A673 (cell line): ENCODE data around the gene TINAGL1. TPM values are rescaled to one million over a fixed set of nuclear protein-coding genes. Genes with fewer than 3 reads are reported as not detected.

Experiments used
- BruUV-seq: library from RNA; stranded (reverse); fragments of 400-500 nt; replicated peaks from 2 replicates; lab custom pipeline; 2021; lab: Mats Ljungman, UMichigan
- CTCF ChIA-PET: fragments of 300-600 bp; sonication (Branson Sonifier 250); formaldehyde crosslinking; loops from one replicate; lab custom pipeline; 2022; ENCODE audit warnings: antibody characterized with exemption; lab: Charles Lee
- POLR2A ChIA-PET: fragments of 300-600 bp; sonication (Branson Sonifier 250); formaldehyde crosslinking; loops from one replicate; lab custom pipeline; 2022; ENCODE audit warnings: antibody characterized with exemption; ENCODE audit not compliant: low non-redundant PET; lab: Charles Lee
- DNase-seq: peaks from one replicate; pipeline ENCODE4 v3.0.0-alpha.2; 2015; ENCODE audit warnings: low spot score
- H3K27ac ChIP-seq: fragments of 200-600 bp; sonication (generic); 2 replicates; pipeline ENCODE4 v1.5.1; 2016; ENCODE audit warnings: mixed run types, low read depth, mild to moderate bottlenecking, mixed read lengths, antibody characterized with exemption, low read length; ENCODE audit not compliant: poor library complexity, severe bottlenecking
- H3K27me3 ChIP-seq: fragments of 200-600 bp; sonication (generic); replicated peaks from 2 replicates; pipeline ENCODE4 v1.6.1; 2017; ENCODE audit warnings: mixed run types, low read depth, mild to moderate bottlenecking, mixed read lengths, antibody characterized with exemption, low read length; ENCODE audit not compliant: insufficient read depth, poor library complexity
- H3K36me3 ChIP-seq: fragments of 200-600 bp; sonication (generic); 2 replicates; pipeline ENCODE4 v1.6.1; 2016; ENCODE audit warnings: mixed run types, mild to moderate bottlenecking, mixed read lengths, antibody characterized with exemption, low read length; ENCODE audit not compliant: insufficient read depth, poor library complexity, severe bottlenecking
- H3K4me1 ChIP-seq: fragments of 200-600 bp; sonication (generic); 2 replicates; pipeline ENCODE4 v1.6.1; 2017; ENCODE audit warnings: mixed run types, mild to moderate bottlenecking, mixed read lengths, antibody characterized with exemption, low read length; ENCODE audit not compliant: insufficient read depth, poor library complexity, severe bottlenecking
- H3K4me3 ChIP-seq: fragments of 200-600 bp; sonication (generic); 2 replicates; pipeline ENCODE4 v1.5.1; 2016; ENCODE audit warnings: low read depth, mixed run types, mild to moderate bottlenecking, mixed read lengths, low read length; ENCODE audit not compliant: poor library complexity, severe bottlenecking
- H3K9me3 ChIP-seq: fragments of 200-600 bp; sonication (generic); 2 replicates; pipeline ENCODE4 v1.6.1; 2016; ENCODE audit warnings: mixed run types, low read depth, mild to moderate bottlenecking, mixed read lengths, antibody characterized with exemption, low read length; ENCODE audit not compliant: poor library complexity, severe bottlenecking
- EZH2 ChIP-seq: fragments of 200-600 bp; sonication (generic); IDR thresholded peaks from 2 replicates; pipeline ENCODE4 v1.6.1; 2017; ENCODE audit warnings: borderline replicate concordance, low read depth, mild to moderate bottlenecking, mixed read lengths, antibody characterized with exemption, low read length; ENCODE audit not compliant: poor library complexity, severe bottlenecking
- intact Hi-C: fragments of 100-400 bp; cut with micrococcal nuclease; formaldehyde crosslinking; loops from one replicate; pipeline ENCODE4 v1.10.0; 2022; ENCODE audit not compliant: unreplicated experiment
- total RNA-seq: library from RNA; stranded (reverse); gene quantifications from 2 replicates; pipeline ENCODE4 v1.2.3, GENCODE V29; 2021
- TF ChIP-seq, protein P1 (sequence below): fragments of 300-800, 200-600 bp; sonication (generic); conservative IDR thresholded peaks from 2 replicates; pipeline ENCODE4 v1.5.1; 2017; ENCODE audit warnings: low read depth, mild to moderate bottlenecking, antibody characterized with exemption, low read length, moderate library complexity, mixed read lengths

TINAGL1 gene
- total RNA-seq, 1 experiment from 2014 or later = not detected

DNA sequence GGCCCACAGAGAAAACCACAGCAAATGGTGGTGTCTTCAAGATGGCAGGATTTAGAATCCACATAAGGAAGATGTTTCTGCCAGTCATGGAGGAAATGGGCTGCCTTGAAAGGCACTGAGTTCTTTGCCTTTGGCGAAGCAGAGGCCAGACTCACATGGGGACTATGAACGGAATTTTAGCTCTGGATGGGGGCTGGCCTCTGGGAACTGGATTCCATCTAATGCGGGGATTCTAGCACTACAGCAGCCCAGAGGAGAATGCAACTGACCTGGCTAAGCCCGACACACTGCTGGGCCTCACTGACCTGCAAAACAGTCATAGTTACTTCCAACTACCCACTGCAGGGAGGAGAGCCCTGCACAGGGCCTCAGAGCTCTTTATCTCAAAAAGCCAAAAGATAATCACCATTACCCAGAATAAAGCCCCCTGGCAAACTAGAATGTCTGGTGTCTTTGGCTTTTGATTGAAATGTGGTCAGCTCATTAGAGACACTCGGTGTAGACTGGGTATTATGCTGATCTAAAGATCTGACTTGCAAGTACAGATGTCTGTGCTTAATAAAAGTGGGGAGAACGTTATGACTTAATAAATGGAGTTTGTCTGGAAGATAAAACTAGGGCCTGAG, 52.7 kb downstream of the TINAGL1 start:
- peaks cover 17% of the 10 kb centered on the region for H3K36me3 ChIP-seq
- H3K27ac ChIP-seq = no peak overlapping the region
- intact Hi-C loops = no loop called here
- POLR2A ChIA-PET = no interaction called here
- BruUV-seq = no TSS peak
- DNase-seq = no peak
- no peaks in the 10 kb centered on the region for H3K27me3 ChIP-seq
- no peak overlapping the region for H3K4me3 ChIP-seq
- CTCF ChIA-PET = interaction anchor here (1.0 kb wide), 1 partner anchor 11 kb away, joined by 6 read pairs; no protein-coding TSS in a partner anchor
- no peaks in the 10 kb centered on the region for H3K9me3 ChIP-seq
- no peak for TF ChIP-seq EZH2
- TF ChIP-seq, protein P1, sequence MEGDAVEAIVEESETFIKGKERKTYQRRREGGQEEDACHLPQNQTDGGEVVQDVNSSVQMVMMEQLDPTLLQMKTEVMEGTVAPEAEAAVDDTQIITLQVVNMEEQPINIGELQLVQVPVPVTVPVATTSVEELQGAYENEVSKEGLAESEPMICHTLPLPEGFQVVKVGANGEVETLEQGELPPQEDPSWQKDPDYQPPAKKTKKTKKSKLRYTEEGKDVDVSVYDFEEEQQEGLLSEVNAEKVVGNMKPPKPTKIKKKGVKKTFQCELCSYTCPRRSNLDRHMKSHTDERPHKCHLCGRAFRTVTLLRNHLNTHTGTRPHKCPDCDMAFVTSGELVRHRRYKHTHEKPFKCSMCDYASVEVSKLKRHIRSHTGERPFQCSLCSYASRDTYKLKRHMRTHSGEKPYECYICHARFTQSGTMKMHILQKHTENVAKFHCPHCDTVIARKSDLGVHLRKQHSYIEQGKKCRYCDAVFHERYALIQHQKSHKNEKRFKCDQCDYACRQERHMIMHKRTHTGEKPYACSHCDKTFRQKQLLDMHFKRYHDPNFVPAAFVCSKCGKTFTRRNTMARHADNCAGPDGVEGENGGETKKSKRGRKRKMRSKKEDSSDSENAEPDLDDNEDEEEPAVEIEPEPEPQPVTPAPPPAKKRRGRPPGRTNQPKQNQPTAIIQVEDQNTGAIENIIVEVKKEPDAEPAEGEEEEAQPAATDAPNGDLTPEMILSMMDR = no peak
- no peaks in the 10 kb centered on the region for H3K4me1 ChIP-seq

DNA sequence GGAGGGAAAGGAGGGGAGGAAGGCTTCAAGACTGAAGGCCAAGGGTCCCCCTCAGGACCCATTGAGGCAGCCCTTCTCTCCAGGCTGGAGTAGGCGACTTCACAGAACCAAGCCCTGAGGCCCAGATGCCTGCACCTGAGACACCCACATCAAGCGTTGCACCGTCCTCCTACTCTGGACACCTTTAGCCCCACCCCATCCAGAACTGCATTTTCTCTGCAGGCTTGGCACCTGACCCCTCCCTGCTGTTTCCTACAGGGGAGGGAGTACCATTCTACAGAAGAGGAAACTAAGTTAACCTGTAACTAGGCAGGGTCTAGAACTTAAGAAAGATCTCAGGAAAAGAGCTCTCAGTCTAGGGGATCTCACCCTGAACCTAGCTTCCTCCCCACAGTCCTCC, 56.3 kb downstream of the TINAGL1 start:
- no peaks in the 10 kb centered on the region for H3K27me3 ChIP-seq
- no peak overlapping the region for H3K27ac ChIP-seq
- intact Hi-C loops = no loop called here
- ChIA-PET CTCF (no interaction called here), POLR2A (interaction anchor here (0.6 kb wide), 1 partner anchor 562 kb away, joined by 5 read pairs; no protein-coding TSS in a partner anchor)
- H3K9me3 ChIP-seq = no peaks in the 10 kb centered on the region
- no peak overlapping the region for H3K4me3 ChIP-seq
- H3K36me3 ChIP-seq = peaks cover 17% of the 10 kb centered on the region
- no peaks in the 10 kb centered on the region for H3K4me1 ChIP-seq
- BruUV-seq = no TSS peak
- TF ChIP-seq EZH2 = no peak
- TF ChIP-seq, protein P1 = no peak
- no peak for DNase-seq

DNA sequence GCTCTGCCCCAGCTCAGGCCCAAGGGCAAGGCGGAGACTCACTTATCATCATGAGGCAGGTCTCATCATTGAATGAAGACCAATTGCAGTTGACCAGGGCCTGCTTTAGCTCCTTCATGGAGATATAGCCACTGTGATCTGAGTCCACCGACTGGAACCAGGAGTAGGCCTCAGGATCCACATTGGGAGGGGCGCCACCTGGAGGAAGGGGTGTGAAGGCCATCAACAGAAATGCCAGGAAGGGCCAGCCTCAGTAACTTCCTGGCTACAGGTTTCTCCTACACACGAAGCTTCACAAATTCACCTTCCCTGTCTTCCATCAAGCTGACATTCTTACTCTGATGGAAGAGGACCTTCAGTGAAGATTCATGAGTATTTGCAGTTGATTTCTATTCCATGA, 56.8 kb downstream of the TINAGL1 start:
- H3K4me3 ChIP-seq = no peak overlapping the region
- no TSS peak for BruUV-seq
- no peaks in the 10 kb centered on the region for H3K9me3 ChIP-seq
- peaks cover 17% of the 10 kb centered on the region for H3K36me3 ChIP-seq
- intact Hi-C loops = no loop called here
- CTCF ChIA-PET = interaction anchor here (0.6 kb wide), 1 partner anchor 75 kb away, joined by 3 read pairs; no protein-coding TSS in a partner anchor
- DNase-seq = peak; percentile 26
- POLR2A ChIA-PET = no interaction called here
- TF ChIP-seq EZH2 = no peak
- TF ChIP-seq, protein P1 = peak; percentile 54
- H3K4me1 ChIP-seq = no peaks in the 10 kb centered on the region
- H3K27me3 ChIP-seq = no peaks in the 10 kb centered on the region
- no peak overlapping the region for H3K27ac ChIP-seq

Other genes starting within 250 kb of the TINAGL1 start
- gene FABP3, start 203.4 kb upstream of the TINAGL1 start, total RNA-seq = 0.66 TPM in 1 of 2 replicates, not detected in the other
- gene SERINC2, start 163.3 kb upstream of the TINAGL1 start, total RNA-seq = 0.30 and 0.42 TPM in 2 replicates
- gene HCRTR1, start 41.2 kb downstream of the TINAGL1 start, total RNA-seq = not detected in 2 replicates
- gene PEF1, start 68.4 kb downstream of the TINAGL1 start, total RNA-seq = 56.3 and 57.9 TPM in 2 replicates
- gene COL16A1, start 127.5 kb downstream of the TINAGL1 start, total RNA-seq = 26.6 and 35.7 TPM in 2 replicates
- 5.9 and 8.6 TPM in 2 replicates for gene ADGRB2, start 187.8 kb downstream of the TINAGL1 start, total RNA-seq
- gene SPOCD1, start 239.5 kb downstream of the TINAGL1 start, total RNA-seq = 0.58 and 0.85 TPM in 2 replicates